Endothelial cell of hepatic sinusoid (primary cell): ENCODE measurements around the gene SDC1.

Experiments
- in situ Hi-C: cut with HindIII; loops from 2 replicates; pipeline ENCODE4 v1.10.0; 2017; ENCODE audit warnings: low sequenced_read_pairs

The SDC1 gene

GRCh38 chr2:20215183-20216040, 9.5 kb downstream of the SDC1 start:
- in situ Hi-C loops, result no loop called here

- in situ Hi-C loops, result no loop called here
These were observed 10.3 kb downstream of the SDC1 start for GRCh38 chr2:20214566-20215182.

DNA sequence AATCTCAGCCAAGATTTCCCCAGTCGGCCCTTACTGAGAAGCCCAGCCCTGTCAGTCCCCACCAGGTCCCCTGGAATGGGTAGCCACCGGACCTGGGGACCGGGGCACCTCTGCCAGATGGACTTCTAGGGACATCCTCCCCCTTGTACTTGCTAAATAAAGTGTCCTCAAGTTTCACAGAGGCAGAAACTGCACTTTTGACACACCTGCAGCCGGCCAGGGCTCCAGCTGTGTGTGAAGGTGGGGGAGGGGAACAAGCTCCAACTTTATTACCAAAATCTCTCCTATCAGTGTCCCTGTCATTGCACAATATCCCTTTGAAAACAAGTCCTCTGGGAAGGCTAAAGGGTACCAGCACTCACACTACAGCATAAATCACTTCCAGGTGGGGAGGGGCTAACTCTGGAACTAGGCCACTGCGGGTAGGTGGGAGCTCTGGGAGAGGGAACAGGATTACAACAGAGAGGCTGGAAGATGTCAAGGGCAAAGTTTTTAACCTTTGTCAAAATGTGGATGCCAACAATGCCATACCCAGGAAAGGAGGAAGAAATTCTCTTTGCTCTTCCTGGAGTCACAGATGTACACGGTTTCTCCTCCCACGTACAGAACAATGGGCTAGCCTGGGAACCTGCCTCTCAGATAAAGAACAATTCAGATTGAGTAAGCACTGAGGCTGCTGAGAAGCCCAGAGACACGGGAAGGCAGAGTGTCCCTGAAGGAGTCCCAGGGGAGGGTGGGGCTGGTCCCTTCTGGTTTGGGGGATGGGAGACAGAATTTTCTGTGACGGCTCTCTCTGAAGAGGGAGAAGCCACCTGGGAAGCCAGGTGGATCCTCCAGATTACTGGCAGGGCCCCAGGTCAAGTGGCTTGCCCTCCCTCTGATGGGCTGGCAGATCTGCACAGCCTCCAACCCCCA, 11.0 kb downstream of the SDC1 start:
- in situ Hi-C loops, result no loop called here

GRCh38 chr2:20212871-20213503, 11.9 kb downstream of the SDC1 start:
- in situ Hi-C loops, result no loop called here

- in situ Hi-C loops, result no loop called here
These were observed 12.5 kb downstream of the SDC1 start for GRCh38 chr2:20212459-20212870.

- in situ Hi-C loops, result no loop called here
These were observed 13.0 kb downstream of the SDC1 start for GRCh38 chr2:20211860-20212458.

- in situ Hi-C loops, result no loop called here
These were observed 13.5 kb downstream of the SDC1 start for GRCh38 chr2:20211420-20211819.

DNA sequence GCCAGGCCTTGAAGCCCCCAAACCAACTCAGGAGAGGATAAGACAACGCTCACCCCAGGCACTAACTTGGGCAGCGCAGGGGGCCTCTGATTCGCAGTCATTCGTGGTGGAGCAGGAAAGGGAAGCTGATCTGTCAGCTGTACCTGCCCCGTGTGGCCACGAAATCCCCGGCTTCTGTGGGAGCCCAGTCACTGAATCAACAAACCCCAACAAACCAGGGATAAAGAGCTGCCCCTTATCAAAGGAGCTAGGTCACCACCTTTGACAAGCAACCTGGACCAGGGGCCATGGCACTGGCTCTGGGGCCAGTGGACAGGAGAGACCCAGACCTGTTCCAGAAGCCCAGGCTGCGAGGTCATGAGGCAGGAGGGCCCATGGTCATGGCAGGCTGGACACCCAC, 14.5 kb downstream of the SDC1 start:
- in situ Hi-C loops, result no loop called here

DNA sequence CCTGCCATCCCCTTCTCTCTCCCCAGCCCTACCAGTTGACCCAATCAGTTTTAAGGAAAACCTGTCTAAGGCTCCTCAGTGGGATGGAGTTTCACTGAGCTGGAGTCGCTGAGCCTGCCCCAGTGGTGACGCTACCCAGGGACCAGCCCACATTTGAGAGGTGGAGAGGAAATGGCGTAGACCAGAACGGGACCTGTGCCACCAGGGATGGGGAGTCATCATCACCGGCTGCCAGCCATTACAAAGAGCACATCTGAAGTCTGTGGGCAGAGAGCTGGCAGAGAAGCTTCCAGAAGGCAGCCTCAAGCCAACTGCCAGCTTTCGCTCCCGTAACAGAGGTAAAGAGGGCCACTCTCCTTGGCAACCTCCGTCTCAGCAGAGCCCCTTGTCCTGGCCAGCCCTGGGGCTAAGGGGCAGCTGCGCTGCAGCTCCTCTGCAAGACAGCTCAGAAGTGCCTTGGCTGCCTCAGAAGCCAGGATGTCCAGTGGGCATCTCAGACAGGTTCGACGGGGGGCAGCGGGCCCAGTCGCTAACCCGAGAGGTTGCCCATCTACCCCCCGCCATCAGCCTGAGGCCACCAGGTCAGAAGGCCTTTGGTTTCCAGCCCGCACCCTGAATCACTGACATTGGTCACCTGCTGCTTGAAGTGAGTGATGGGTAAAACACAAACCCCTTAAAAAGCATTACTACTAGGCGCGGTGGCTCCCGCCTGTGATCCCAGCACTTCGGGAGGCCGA, 15.4 kb downstream of the SDC1 start:
- in situ Hi-C loops, result no loop called here

- in situ Hi-C loops, result no loop called here
These were observed 16.5 kb downstream of the SDC1 start for GRCh38 chr2:20208476-20208859.

- in situ Hi-C loops, result no loop called here
These were observed 17.9 kb downstream of the SDC1 start for GRCh38 chr2:20207051-20207450.

DNA sequence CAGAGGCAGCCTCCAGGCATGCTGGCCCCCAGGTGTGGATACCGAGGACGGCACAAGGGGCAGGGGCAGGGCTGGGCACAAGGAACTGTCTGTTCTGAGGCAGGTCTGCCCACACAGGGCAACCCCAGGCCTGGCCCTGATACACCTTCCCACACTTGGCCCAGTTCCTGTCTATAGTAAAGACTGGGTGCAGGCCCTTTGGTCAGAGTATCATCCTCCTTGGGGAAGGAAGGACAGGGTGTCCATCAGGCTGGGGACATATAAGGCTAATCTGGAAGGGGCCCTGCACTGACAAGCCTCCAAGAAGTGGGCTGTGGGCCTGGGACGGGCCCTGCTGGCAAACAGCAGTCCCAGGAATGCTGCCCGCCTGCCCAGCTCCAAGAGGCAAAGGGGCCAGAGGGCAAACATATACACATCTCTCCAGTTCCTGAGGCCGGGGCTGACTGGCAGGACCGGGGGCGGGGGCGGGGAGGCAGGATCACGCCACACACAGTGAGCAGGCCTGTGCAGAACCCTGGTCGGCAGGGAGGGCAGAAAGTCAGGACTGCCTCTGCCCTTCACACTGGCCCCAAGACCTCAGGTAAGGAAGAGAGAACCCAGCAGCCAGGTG, 18.9 kb downstream of the SDC1 start:
- in situ Hi-C loops, result no loop called here

DNA sequence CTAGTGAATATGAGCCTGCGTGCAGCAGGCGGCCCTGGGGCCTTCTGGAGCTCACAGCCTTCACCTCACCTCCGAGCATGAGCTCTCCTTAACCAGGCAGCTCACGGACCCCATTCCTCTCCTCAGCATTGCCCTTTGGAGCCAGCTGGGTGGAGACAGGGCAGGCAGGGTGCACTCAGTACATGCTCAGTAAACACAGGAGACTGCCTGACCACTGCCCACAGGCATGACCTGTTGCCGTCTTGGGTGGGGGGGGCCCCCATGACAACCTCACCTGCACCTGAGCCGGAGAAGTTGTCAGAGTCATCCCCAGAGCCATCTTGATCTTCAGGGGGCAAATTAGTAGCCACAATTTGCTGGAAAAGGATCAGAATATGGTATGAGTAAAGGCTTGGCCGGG, 19.9 kb downstream of the SDC1 start:
- in situ Hi-C loops, result no loop called here

DNA sequence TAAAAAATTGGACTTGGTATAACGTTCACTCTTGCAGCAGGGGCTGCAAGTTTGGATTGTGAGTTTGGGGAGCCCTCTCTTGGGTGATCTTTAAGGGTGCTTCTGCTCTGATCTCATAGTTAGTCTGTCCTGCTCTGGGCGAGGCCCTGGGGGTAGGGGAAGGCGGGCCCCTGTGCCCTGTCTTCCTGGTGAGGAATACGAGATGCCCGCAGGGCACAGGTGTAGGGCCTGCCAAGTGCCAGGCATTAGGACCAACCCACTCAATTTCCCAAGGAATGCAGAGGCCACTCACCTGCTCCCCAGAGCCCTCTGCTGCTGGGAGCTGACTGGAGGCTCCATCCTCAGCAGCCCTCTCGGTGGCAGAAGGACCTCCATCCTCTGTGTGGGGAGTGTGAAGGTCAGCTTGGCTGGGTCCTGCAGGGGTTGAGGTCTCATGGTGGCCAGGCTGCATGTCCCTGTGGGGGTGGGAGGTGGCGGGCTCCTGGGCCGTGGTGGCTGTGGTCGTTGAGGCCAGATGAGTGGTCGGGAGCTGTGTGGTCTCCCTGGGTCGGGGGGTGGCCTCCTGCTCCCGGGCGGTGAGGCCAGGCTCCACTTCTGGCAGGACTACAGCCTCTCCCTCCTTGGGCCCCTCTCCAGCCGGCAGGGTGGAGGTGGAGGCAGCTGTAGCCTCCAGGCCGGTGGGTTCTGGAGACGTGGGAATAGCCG, 21.3 kb downstream of the SDC1 start:
- in situ Hi-C loops, result no loop called here

DNA sequence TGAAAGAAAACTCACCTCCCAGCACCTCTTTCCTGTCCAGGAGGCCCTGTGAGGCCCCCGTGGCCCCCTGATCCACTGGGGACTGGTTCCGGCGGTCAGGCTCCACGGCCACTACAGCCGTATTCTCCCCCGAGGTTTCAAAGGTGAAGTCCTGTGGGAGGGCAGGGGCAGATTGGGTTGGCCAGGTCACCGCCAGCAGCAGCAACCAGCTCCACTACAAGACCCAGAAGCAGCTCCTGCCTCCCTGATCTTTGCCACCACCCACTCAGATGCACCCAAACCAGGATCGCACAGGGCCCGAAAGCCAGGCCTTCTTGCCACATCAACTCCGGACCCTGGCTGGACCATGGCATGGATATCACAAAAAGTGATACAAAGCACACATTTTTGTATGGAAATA, 21.9 kb downstream of the SDC1 start:
- in situ Hi-C loops, result no loop called here

- in situ Hi-C loops, result no loop called here
These were observed 23.3 kb downstream of the SDC1 start for GRCh38 chr2:20201671-20202070.

- in situ Hi-C loops, result no loop called here
These were observed 24.0 kb downstream of the SDC1 start for GRCh38 chr2:20200697-20201555.
